Uterus (tissue), 2 donors: ENCODE data around the gene HIVEP2.

Experiments used
- CTCF ChIP-seq, 4 experiments: fragments of 200-600 bp in 2 of 4; fragments of 450-650 bp in 2 of 4; sonication (generic) in 2 of 4; IDR thresholded peaks; one replicate each; pipeline ENCODE4 v1.5.1; 2016 to 2019; ENCODE audit warnings: antibody characterized with exemption in 4 of 4, mild to moderate bottlenecking in 2 of 4, moderate library complexity in 1 of 4
- POLR2A ChIP-seq, 2 donors: fragments of 450-650 bp; IDR thresholded peaks; one replicate each; pipeline ENCODE4 v1.6.1; 2016; ENCODE audit warnings: antibody characterized with exemption in 2 of 2, mild to moderate bottlenecking in 1 of 2, moderate library complexity in 1 of 2

- TF ChIP-seq CTCF (IDR thresholded peaks at IDR 0.05) (no peak), POLR2A (IDR thresholded peaks at IDR 0.05) (no peak)
Measured at GRCh38 chr6:142740449-142740848, 204.5 kb downstream of the HIVEP2 start.
